Activated CD4-positive, alpha-beta T cell treated with anti-CD3 and anti-CD28 coated beads, Interleukin-2, amount 50 U/mL, for 16 hours (primary cell): ENCODE measurements around the gene TSPAN1.
"Not testable (repeated sequence)": the region's sequence is repeated elsewhere in the genome, so short reads cannot be mapped to it uniquely, and the experiment has no call there.

Source experiments
- DNase-seq: peaks from one replicate; pipeline ENCODE4 v3.0.0-alpha.2; 2020

Gene TSPAN1

GRCh38 chr1:46220808-46221207, 45.9 kb downstream of the TSPAN1 start:
- no peak for DNase-seq

GRCh38 chr1:46221749-46222148, 46.9 kb downstream of the TSPAN1 start:
- no peak for DNase-seq

GRCh38 chr1:46223055-46223454, 48.2 kb downstream of the TSPAN1 start:
- not testable (repeated sequence) for DNase-seq

GRCh38 chr1:46223472-46223943, 48.6 kb downstream of the TSPAN1 start:
- DNase-seq, result peak; percentile 72

- DNase-seq, result no peak
These were observed 50.1 kb downstream of the TSPAN1 start for GRCh38 chr1:46224966-46225365.

- not testable (repeated sequence) for DNase-seq
These were observed 56.3 kb downstream of the TSPAN1 start for GRCh38 chr1:46231231-46231630.
